Liver (tissue), 3 donors: ENCODE data around the gene ZNF777.

Experiments
- ATF3 ChIP-seq: IDR thresholded peaks from 2 replicates; pipeline ENCODE4 v1.6.1; 2016; ENCODE audit warnings: antibody characterized with exemption
- CTCF ChIP-seq: fragments of 150-350 bp; IDR thresholded peaks from 2 replicates; pipeline ENCODE4 v1.5.1; 2017; ENCODE audit warnings: improper control_type of control experiment, low read depth, low read length; ENCODE audit not compliant: missing input control
- GABPA ChIP-seq, 2 donors: IDR thresholded peaks in 1 of 2; conservative IDR thresholded peaks in 1 of 2; 2 replicates each; pipeline ENCODE4 v1.6.1; 2016; ENCODE audit warnings: antibody characterized with exemption in 2 of 2, mild to moderate bottlenecking in 1 of 2, moderate library complexity in 1 of 2
- JUND ChIP-seq, 2 donors: IDR thresholded peaks; 2 replicates each; pipeline ENCODE4 v1.6.1; 2016; ENCODE audit warnings: antibody characterized with exemption in 2 of 2
- RAD21 ChIP-seq, 2 donors: IDR thresholded peaks; 2 replicates each; pipeline ENCODE4 v1.6.1; 2016; ENCODE audit warnings: antibody characterized with exemption in 2 of 2, mild to moderate bottlenecking in 2 of 2
- REST ChIP-seq: IDR thresholded peaks from 2 replicates; pipeline ENCODE4 v1.6.1; 2016; ENCODE audit warnings: antibody characterized with exemption, mild to moderate bottlenecking
- SP1 ChIP-seq: IDR thresholded peaks from 2 replicates; pipeline ENCODE4 v1.6.1; 2018; ENCODE audit warnings: antibody characterized with exemption, mild to moderate bottlenecking
- TAF1 ChIP-seq: conservative IDR thresholded peaks from 2 replicates; pipeline ENCODE4 v1.6.1; 2016; ENCODE audit warnings: antibody characterized with exemption, mild to moderate bottlenecking
- ZBTB33 ChIP-seq: IDR thresholded peaks from 2 replicates; pipeline ENCODE4 v1.6.1; 2016; ENCODE audit warnings: antibody characterized with exemption
- donor health status: healthy.
- donor health status: healthy.

GRCh38 chr7:149442924-149443323 lies 17.9 kb downstream of the ZNF777 start:
- TF ChIP-seq ZBTB33 (no peak), CTCF (no peak), ATF3 (no peak), JUND (IDR thresholded peaks at IDR 0.05) (no peak), TAF1 (no peak), REST (no peak), GABPA (IDR thresholded peaks at IDR 0.05 in 1 of 2, conservative IDR thresholded peaks at IDR 0.05 in 1 of 2) (no peak), SP1 (no peak), RAD21 (IDR thresholded peaks at IDR 0.05) (no peak)
